Measurements from ENCODE around the gene TRAIP. TPM values are rescaled to one million over a fixed set of nuclear protein-coding genes. Genes with fewer than 3 reads are reported as not detected.

TRAIP gene
- total and polyA plus RNA-seq, 2 donors (not counting 1 experiment from before 2014, with no cell fraction given): 2.0 to 2.5 TPM

DNA sequence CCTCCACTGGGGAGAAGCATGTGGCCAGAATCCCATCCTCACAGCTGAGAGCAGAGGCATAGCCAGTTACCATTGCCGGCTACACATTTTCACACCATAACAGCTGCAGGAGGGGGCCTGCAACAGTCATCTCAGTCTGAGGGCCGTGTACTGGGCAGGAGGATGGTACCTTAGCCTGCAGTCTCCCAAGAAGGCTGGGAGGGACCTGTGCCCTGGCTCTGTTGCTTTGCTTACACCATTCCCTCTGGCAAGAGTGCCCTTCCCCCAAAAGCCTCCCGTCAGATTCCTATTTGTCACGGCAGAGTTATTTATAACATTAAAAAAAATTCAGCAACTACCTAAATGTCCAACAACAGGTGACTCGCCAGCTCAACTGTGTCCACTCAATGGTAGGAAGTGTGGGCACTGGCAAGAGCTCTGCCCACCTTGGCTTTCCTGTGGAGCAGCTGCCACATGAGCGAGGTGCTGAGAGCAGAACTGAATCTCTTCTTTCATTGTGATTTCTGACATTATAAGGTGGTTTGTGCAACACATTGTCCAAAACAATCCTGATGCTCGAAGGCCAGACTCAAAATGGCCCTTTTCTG is 8.9 kb upstream of the TRAIP start:
- DNase-seq (ENCODE audit: low read depth in 2 of 2): no peak
- no peaks in the 10 kb centered on the region for H3K79me2 ChIP-seq (ENCODE audit: control insufficient read depth, insufficient read depth, low read length)
- H3K4me3 ChIP-seq (replicated peaks in 1 of 4; ENCODE audit: control extremely low read depth in 1 of 4, insufficient read depth in 1 of 4, low read depth in 3 of 4, low read length in 4 of 4): no peak overlapping the region
- no peak for TF ChIP-seq EZH2 (IDR thresholded peaks at IDR 0.05; ENCODE audit: low read length, missing control alignments)
- TF ChIP-seq, protein P1, sequence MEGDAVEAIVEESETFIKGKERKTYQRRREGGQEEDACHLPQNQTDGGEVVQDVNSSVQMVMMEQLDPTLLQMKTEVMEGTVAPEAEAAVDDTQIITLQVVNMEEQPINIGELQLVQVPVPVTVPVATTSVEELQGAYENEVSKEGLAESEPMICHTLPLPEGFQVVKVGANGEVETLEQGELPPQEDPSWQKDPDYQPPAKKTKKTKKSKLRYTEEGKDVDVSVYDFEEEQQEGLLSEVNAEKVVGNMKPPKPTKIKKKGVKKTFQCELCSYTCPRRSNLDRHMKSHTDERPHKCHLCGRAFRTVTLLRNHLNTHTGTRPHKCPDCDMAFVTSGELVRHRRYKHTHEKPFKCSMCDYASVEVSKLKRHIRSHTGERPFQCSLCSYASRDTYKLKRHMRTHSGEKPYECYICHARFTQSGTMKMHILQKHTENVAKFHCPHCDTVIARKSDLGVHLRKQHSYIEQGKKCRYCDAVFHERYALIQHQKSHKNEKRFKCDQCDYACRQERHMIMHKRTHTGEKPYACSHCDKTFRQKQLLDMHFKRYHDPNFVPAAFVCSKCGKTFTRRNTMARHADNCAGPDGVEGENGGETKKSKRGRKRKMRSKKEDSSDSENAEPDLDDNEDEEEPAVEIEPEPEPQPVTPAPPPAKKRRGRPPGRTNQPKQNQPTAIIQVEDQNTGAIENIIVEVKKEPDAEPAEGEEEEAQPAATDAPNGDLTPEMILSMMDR (conservative IDR thresholded peaks at IDR 0.05 in 1 of 2, IDR thresholded peaks at IDR 0.05 in 1 of 2; ENCODE audit: low read depth in 1 of 2, low read length in 2 of 2): no peak
- H3K36me3 ChIP-seq (ENCODE audit: control insufficient read depth, insufficient read depth, low read length): no peaks in the 10 kb centered on the region
- no peak overlapping the region for H3K9ac ChIP-seq (ENCODE audit: insufficient read depth, low read length)
- H3K27me3 ChIP-seq (ENCODE audit: control insufficient read depth, insufficient read depth, low read length): peaks cover 46% of the 10 kb centered on the region
- H4K20me1 ChIP-seq (ENCODE audit: control insufficient read depth, extremely low read depth, insufficient read depth, low read length): no peaks in the 10 kb centered on the region
- H3K27ac ChIP-seq (ENCODE audit: insufficient read depth, low read length): no peak overlapping the region
- no peaks in the 10 kb centered on the region for H3K9me3 ChIP-seq (ENCODE audit: control insufficient read depth, insufficient read depth, low read depth, low read length)
- no peaks in the 10 kb centered on the region for H3K4me1 ChIP-seq (ENCODE audit: control insufficient read depth, extremely low read depth, insufficient read depth, low read length)
- H3K4me2 ChIP-seq (ENCODE audit: extremely low read depth, insufficient read depth, low read length): no peak overlapping the region
- no peak overlapping the region for H2AFZ ChIP-seq (ENCODE audit: low read length)

DNA sequence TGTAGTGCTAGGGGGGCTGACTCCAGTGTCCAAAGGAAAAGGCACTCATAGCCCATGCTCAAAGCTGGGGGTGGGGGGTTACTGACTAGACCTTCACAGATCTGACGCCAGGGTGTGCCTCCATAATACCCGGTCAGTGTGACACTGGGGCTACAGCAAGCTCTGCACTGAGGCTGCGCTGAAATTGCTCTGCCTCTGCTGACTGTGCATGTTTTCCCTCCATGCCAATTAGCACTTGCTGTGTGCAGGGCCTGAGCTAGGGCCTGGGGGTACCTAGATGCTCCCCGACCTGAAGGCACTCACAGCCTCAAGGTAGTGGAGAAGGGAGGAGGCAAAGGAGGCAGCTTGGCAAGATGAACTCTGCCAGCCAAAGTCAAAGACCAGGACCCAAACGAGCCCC is 8.1 kb upstream of the TRAIP start:
- Histone ChIP-seq H2AFZ (ENCODE audit: low read length) (no peak overlapping the region), H3K27ac (ENCODE audit: insufficient read depth, low read length) (no peak overlapping the region), H3K4me1 (ENCODE audit: control insufficient read depth, extremely low read depth, insufficient read depth, low read length) (no peaks in the 10 kb centered on the region), H3K36me3 (ENCODE audit: control insufficient read depth, insufficient read depth, low read length) (no peaks in the 10 kb centered on the region), H3K9me3 (ENCODE audit: control insufficient read depth, insufficient read depth, low read depth, low read length) (no peaks in the 10 kb centered on the region), H3K27me3 (ENCODE audit: control insufficient read depth, insufficient read depth, low read length) (peaks cover 41% of the 10 kb centered on the region), H3K4me2 (ENCODE audit: extremely low read depth, insufficient read depth, low read length) (no peak overlapping the region), H3K4me3 (replicated peaks in 1 of 4; ENCODE audit: control extremely low read depth in 1 of 4, insufficient read depth in 1 of 4, low read depth in 3 of 4, low read length in 4 of 4) (no peak overlapping the region), H4K20me1 (ENCODE audit: control insufficient read depth, extremely low read depth, insufficient read depth, low read length) (no peaks in the 10 kb centered on the region), H3K79me2 (ENCODE audit: control insufficient read depth, insufficient read depth, low read length) (no peaks in the 10 kb centered on the region), H3K9ac (ENCODE audit: insufficient read depth, low read length) (no peak overlapping the region)
- TF ChIP-seq EZH2 (IDR thresholded peaks at IDR 0.05; ENCODE audit: low read length, missing control alignments): no peak
- TF ChIP-seq, protein P1 (conservative IDR thresholded peaks at IDR 0.05 in 1 of 2, IDR thresholded peaks at IDR 0.05 in 1 of 2; ENCODE audit: low read depth in 1 of 2, low read length in 2 of 2): no peak
- DNase-seq (ENCODE audit: low read depth in 2 of 2): no peak

DNA sequence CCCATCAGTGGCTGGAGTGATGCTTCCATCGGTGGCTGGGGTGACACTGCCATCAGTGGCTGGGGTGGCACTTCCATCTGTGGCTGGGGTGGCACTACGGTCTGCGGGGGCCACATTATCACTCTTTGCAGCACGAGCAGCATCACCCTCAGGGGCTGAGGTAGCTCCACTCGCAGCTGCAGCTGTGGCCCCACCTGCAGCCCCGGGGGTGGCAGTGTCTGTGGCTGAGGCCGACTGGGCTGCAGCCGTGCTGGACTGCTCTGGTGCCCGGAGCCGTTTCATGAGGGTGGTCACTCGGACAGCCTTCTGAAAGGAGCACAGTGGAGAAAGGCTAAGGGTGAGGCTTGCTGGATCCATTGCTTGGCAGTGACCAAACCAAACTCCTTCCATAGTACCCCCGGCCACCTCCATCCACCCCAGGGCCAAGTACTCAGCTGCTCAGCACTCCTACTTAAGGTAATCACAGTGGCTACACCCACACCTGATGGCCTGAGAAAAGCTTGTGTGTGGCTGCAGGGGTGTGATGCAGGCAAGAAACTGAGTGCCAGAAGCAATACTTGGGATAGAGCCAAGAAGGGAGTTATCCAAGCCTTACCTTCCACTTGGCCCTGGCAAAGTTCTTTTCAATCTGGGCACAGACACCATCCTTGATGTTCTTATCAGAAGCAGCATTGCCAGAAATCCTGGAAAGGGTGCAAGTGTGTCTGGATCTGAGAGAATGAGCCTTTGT is 3.4 kb upstream of the TRAIP start:
- Histone ChIP-seq H3K4me3 (replicated peaks in 1 of 4; ENCODE audit: control extremely low read depth in 1 of 4, insufficient read depth in 1 of 4, low read depth in 3 of 4, low read length in 4 of 4) (no peak overlapping the region), H3K9ac (ENCODE audit: insufficient read depth, low read length) (no peak overlapping the region), H3K27me3 (ENCODE audit: control insufficient read depth, insufficient read depth, low read length) (peaks cover 19% of the 10 kb centered on the region), H3K27ac (ENCODE audit: insufficient read depth, low read length) (no peak overlapping the region), H3K79me2 (ENCODE audit: control insufficient read depth, insufficient read depth, low read length) (peaks cover 8% of the 10 kb centered on the region), H3K9me3 (ENCODE audit: control insufficient read depth, insufficient read depth, low read depth, low read length) (no peaks in the 10 kb centered on the region), H4K20me1 (ENCODE audit: control insufficient read depth, extremely low read depth, insufficient read depth, low read length) (no peaks in the 10 kb centered on the region), H2AFZ (ENCODE audit: low read length) (no peak overlapping the region), H3K36me3 (ENCODE audit: control insufficient read depth, insufficient read depth, low read length) (no peaks in the 10 kb centered on the region), H3K4me2 (ENCODE audit: extremely low read depth, insufficient read depth, low read length) (no peak overlapping the region), H3K4me1 (ENCODE audit: control insufficient read depth, extremely low read depth, insufficient read depth, low read length) (peaks cover 3% of the 10 kb centered on the region)
- TF ChIP-seq EZH2 (IDR thresholded peaks at IDR 0.05; ENCODE audit: low read length, missing control alignments): no peak
- TF ChIP-seq, protein P1 (conservative IDR thresholded peaks at IDR 0.05 in 1 of 2, IDR thresholded peaks at IDR 0.05 in 1 of 2; ENCODE audit: low read depth in 1 of 2, low read length in 2 of 2): no peak
- no peak for DNase-seq (ENCODE audit: low read depth in 2 of 2)
